GM21515 (cell line): Measurements from ENCODE around the gene TMEM205.
"Not testable (repeated sequence)": the region's sequence is repeated elsewhere in the genome, so short reads cannot be mapped to it uniquely, and the experiment has no call there.

Experiments
- ATAC-seq: cut with Tn5 transposase; IDR thresholded peaks from one replicate; pipeline ENCODE4 v1.9.1; 2021; ENCODE audit not compliant: unreplicated experiment

The TMEM205 gene

GRCh38 chr19:11340099-11340467, 6.0 kb downstream of the TMEM205 start:
- ATAC-seq: not testable (repeated sequence)

- ATAC-seq: peak; percentile 55
Observed at GRCh38 chr19:11339254-11340098, 6.6 kb downstream of the TMEM205 start, which contains the start of gene RAB3D. Gene RAB3D (minus strand): TSS chr19:11339657. CDS start chr19:11337399, 2,258 bp downstream.

DNA sequence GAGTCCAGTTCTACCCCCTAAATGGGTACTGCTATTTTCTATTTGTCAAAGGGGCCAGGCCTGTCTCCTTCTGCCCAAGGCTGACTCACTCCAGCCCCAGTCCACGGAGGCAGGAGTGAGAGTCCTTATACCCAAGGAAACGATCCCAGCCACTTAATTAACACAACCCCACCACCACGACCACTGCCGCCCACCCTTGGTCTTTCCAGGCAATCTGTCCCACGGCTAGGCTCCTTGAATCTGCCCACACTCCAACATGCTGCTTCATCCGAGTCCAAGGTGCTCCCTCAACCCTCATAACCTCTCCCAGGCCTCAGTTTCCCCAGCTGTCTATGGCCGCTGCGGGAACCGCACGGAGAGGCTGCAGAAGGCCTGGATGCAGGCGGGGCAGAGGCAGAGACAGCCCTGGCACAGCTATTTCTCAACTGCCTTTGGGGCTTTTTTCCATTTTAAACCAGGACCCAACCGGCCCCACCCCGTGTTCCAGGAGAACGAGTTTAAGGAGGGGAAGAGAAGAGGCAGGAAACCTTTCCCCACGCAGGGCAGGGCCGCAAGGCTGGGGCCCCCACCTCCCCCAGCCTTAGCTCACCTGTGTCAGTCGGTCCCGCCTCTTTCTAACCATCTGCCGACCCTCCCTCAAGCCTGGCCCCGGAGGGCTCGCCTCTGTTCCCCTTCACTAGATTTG, 7.4 kb downstream of the TMEM205 start:
- no peak for ATAC-seq

DNA sequence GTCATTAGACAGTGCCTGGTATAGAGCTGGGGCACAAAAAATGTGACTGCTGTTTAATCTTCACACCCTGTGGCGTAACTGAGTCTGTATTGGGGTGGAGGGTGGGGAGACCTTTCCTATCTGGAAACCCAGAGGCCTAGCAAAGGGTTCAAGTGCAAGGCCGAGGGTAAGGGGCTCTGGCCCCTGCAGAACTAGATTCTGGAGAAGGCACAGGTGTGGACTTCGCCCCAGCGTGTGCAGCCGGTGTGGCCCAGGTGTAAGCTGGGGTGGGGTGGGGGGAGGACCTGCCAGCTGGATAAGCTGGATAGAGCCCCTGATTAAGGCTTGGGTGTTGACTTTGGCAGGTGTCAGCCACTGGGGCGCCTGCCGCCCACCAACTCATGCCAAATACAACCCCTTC, 7.9 kb downstream of the TMEM205 start:
- no peak for ATAC-seq

DNA sequence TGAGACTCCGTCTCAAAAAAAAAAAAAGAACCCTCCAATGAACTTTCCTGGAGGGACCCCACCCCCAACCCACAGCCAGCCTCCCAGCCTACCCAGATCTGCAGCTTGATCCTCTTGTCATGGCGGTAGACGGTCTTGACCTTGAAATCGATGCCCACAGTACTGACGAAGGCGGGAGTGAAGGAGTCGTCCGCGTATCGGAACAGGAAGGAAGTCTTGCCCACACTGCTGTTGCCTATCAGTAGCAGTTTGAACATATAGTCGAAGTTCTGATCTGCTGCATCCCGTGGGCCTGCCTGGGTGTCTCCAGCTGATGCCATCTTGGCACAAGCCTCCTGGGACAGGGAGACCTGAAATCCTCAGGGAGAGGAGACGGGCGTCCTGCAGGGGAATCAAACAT, 9.0 kb downstream of the TMEM205 start:
- no peak for ATAC-seq

- no peak for ATAC-seq
Observed at GRCh38 chr19:11335449-11336146, 10.5 kb downstream of the TMEM205 start.

GRCh38 chr19:11333838-11334237, 12.2 kb downstream of the TMEM205 start:
- not testable (repeated sequence) for ATAC-seq

- no peak for ATAC-seq
Observed at GRCh38 chr19:11332822-11333221, 13.2 kb downstream of the TMEM205 start.

- ATAC-seq: no peak
Observed at GRCh38 chr19:11331502-11331901, 14.6 kb downstream of the TMEM205 start.

DNA sequence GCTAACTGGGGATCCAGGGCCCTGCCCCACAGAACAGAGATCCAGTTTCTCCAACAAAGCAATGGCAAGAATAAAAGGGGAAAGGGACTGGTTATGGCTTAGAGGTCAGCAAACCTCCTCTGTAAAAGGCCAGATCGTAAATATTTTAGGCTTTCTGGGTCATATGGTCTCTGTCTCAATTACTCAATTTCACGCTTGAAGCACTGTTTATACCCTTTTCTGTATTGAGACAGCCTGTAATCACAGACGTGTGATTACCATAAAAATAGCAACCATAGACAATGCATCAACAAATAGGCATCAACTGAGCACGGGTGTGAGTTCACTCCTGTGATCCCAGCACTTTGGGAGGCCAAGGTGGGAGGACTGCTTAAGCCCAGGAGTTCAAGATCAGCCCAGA, 15.9 kb downstream of the TMEM205 start:
- no peak for ATAC-seq

- no peak for ATAC-seq
Observed at GRCh38 chr19:11325544-11325943, 20.5 kb downstream of the TMEM205 start.

- no peak for ATAC-seq
Observed at GRCh38 chr19:11324748-11325389, 21.2 kb downstream of the TMEM205 start.

DNA sequence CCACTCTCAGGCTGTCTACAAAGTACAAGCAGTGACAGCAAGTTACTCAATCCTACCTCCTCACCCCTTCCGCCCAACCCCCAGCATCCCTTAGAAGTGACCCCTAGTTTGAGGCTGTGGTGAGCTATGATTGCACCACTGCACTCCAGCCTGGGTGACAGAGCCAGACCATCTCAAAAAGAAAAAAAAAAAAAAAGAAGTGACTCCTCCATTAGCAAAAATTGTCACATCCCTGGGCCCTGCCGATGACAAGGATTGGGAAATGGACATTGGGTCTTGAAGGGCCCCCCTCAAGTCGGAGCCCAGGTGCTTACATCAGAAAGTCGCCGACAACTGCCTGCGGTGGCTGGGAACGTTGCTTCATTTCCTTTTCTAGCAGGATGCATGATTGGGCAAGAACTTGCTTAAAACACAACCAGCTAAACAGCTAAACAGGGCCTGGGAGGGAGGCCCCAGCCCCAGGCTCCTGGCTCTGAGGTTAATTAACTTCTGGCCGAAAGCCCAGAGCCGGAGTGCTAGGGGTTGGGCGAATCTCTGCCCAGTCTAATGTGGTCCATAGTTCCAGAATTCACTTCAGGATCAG, 21.9 kb downstream of the TMEM205 start:
- ATAC-seq: no peak

GRCh38 chr19:11323601-11324078, 22.4 kb downstream of the TMEM205 start:
- no peak for ATAC-seq

DNA sequence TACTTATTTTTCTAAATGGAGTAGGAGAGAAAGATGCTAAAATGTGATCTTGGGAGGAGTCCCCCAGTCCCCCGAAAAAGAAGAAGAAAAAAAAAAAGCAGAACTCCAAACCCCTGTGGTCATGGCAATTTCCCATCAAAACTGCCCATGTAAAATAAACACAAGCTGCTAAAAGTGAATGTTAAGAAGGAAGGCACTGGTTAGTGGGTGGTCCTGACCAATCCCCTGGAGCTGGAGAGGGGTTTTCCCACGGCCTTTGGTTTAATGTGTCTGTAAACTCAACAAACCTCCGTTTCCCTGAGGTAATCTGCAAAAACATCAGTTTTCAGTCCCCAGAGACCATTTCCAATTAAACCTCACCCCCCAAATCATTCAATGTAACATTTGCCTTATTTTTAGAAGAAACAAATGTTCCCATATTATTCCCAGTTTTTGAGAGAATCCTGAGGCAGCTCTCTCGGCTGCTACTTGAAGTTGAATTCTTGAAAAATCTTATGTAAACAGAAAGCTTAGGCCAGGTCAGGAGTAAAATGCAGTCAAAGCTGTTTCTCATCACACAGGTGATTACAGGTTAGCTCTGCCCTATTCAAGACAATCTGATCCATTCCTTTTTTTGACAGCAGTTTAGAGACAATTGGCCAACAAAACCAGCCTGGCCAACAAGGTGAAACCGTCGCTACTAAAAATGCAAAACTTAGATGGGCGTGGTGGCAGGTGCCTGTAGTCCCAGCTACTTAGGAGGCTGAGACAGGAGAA, 23.6 kb downstream of the TMEM205 start:
- ATAC-seq: no peak

DNA sequence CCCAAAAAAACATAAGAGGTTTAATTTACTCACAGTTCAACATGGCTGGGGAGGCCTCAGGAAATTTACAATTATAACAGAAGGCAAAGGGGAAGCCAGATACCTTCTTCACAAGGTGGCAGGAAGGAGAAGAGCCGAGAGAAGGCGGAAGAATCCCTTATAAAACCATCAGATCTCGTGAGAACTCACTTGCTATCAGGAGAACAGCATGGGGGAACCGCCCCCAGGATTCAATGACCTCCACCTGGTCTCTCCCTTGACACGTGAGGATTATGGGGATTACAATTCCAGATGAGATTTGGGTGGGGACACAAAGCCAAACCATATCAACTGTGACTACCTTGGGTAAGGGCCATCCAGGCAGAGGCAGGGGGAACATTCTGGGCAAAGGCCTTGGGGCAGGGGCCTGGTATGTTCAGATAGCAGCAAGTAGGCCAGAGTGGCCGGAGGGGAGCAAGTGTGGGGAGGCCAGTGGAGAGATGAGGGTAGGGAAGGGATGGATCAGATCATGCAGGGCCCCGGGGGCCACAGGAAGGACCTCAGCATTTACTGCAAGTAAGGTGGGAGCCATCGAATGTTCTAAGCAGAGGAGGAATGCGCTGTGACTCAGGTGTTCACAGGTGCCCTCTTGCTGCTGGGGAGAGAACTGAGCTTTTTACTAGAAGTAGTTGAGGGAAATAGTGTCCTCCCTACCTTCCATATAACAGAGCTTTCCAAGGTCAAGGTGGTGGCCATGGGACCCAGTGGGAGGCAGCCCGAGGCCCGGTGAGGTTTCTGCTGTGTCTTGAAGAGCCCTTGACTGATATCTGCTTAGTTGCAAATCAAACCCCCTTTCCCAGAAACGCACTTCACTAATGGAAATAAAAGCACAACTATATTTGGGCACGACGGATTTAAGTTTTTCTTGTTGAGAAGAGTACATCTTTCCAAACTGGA, 24.6 kb downstream of the TMEM205 start:
- no peak for ATAC-seq

- not testable (repeated sequence) for ATAC-seq
Observed at GRCh38 chr19:11320278-11320995, 25.6 kb downstream of the TMEM205 start.

DNA sequence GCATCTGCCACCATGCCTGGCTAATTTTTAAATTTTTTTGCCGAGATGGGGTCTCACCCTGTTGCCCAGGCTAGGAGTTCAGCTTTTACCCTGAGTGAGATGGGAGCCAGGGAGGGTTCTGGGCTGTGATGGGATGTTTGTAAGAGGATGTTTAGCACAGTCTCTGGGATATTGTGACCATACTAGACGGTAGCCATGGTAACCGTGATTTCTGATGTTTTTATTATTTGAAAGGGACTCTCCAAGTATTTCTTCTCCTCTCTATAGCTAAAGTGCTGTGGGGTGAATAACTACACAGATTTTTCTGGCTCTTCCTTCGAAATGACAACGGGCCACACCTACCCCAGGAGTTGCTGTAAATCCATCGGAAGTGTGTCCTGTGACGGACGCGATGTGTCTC, 39.7 kb downstream of the TMEM205 start:
- ATAC-seq: no peak
